VCaP (cell line): ENCODE data around the gene TCEA2.
"Not testable (repeated sequence)": the region's sequence is repeated elsewhere in the genome, so short reads cannot be mapped to it uniquely, and the experiment has no call there.

Experiments used
- H3K27ac ChIP-seq: fragments of 450-650 bp; 2 replicates; pipeline ENCODE4 v1.5.1; 2017
- TF ChIP-seq, protein P1 (sequence below): fragments of 450-650 bp; conservative IDR thresholded peaks from 2 replicates; pipeline ENCODE4 v1.5.1; 2017; ENCODE audit warnings: mild to moderate bottlenecking, moderate library complexity

Gene TCEA2

GRCh38 chr20:64083378-64083803, 20.4 kb downstream of the TCEA2 start:
- peak overlapping the region; percentile 71; the same call in 1 of the 2 replicates for H3K27ac ChIP-seq
- TF ChIP-seq, protein P1, sequence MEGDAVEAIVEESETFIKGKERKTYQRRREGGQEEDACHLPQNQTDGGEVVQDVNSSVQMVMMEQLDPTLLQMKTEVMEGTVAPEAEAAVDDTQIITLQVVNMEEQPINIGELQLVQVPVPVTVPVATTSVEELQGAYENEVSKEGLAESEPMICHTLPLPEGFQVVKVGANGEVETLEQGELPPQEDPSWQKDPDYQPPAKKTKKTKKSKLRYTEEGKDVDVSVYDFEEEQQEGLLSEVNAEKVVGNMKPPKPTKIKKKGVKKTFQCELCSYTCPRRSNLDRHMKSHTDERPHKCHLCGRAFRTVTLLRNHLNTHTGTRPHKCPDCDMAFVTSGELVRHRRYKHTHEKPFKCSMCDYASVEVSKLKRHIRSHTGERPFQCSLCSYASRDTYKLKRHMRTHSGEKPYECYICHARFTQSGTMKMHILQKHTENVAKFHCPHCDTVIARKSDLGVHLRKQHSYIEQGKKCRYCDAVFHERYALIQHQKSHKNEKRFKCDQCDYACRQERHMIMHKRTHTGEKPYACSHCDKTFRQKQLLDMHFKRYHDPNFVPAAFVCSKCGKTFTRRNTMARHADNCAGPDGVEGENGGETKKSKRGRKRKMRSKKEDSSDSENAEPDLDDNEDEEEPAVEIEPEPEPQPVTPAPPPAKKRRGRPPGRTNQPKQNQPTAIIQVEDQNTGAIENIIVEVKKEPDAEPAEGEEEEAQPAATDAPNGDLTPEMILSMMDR: peak; percentile 91

DNA sequence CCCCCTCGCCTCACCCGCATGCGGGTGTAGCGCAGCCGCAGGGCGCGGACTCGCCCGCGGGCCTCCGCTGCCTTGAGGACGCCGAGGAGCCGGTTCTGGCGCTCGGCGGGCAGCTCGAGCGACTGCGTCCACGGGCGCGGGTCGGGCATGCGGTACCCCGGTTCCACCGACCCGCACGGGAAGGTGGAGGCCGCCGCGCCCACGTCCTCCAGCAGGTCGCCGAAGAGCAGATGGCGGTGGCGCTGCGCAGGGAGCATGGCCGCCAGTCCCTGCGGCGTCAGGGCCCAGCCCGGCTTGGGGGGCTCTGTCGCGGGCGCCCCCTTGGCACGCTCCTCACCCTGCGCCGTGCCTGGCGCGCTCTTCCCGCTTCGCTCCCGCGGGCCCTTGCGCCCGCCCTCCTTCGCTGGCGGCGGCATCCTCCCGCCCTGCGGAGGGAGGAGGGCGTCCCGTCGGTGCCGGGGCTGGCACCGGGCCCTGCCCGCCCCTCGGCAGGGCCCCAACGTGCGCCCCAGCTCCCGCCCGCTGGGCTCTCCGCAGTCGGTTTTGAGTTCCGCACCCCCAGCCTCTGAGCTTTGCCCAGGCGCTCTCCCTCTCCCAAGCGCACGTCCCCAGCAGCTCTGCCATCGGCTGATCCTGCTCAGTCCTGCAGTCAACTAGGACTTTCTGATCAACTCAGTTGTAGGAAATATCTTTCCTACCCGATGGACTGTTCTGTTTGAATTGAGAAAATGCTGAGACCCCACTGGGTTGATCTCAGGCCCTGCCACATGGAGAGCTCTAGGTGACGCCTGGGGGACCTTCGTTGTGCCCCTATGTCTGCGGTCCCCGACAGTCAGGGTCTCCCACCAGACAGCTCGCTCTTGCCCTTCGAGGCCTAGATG, 21.0 kb downstream of the TCEA2 start, which contains the start of gene LKAAEAR1:
Gene LKAAEAR1, minus strand, starts transcription at position 595 of the 881 bp plus-strand sequence. Its CDS starts 179 bp downstream, at position 416.
- TF ChIP-seq, protein P1: peak; percentile 58

DNA sequence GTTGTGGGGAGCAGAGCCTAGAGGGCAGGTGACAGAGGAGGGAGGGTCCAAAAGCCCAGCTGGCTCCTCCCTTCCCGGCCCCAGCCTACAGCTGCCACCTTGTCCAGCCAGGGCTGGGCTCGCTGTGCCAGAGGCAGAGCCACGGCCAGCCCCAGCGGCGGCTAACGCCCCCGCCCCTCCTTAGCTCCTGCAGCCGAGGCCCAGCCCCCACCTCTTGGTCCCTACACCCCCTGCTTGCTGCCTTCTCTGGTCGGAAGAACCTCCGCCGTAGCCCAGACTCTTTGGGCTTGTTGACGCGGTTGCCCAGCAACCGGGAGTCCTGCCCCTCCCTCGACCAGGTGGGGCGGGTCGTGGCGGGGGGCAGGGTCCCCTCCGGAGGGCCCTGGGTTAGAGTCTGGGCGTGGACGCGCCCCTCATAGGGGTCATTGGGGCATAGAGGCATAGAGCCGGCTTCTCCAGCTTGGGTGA, 21.7 kb downstream of the TCEA2 start:
- H3K27ac ChIP-seq: peak overlapping the region; percentile 71; the same call in 1 of the 2 replicates
- TF ChIP-seq, protein P1: no peak

More for the DNA sequence above, 21.0 kb downstream of the TCEA2 start, which contains the start of gene LKAAEAR1:
- H3K27ac ChIP-seq: peak within 1 kb of the TSS; percentile 71; the same call in 1 of the 2 replicates

DNA sequence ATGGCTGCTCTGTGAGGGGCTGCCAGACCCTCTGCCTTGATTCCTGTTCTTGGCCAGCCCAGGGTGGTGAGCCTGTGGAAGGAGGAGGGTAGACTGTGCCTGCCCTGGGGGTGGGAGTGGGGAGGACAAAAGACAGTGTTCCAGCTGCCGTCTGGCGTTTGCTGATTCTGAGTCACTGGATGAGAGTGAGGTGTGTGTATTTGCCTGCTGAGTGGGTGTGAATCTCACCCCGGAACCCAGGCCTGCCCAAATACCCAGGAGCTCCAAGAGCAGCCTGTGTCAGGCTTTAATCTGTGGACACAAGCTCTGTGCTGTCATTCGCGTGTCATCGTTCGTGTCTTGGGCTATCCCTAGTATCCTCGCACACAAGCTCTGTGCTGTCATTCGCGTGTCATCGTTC, 23.8 kb downstream of the TCEA2 start:
- no peak overlapping the region for H3K27ac ChIP-seq
- TF ChIP-seq, protein P1: no peak

- H3K27ac ChIP-seq: not testable (repeated sequence)
Measured at GRCh38 chr20:64087226-64087825, 24.3 kb downstream of the TCEA2 start.

GRCh38 chr20:64088586-64088985, 25.6 kb downstream of the TCEA2 start:
- not testable (repeated sequence) for H3K27ac ChIP-seq

DNA sequence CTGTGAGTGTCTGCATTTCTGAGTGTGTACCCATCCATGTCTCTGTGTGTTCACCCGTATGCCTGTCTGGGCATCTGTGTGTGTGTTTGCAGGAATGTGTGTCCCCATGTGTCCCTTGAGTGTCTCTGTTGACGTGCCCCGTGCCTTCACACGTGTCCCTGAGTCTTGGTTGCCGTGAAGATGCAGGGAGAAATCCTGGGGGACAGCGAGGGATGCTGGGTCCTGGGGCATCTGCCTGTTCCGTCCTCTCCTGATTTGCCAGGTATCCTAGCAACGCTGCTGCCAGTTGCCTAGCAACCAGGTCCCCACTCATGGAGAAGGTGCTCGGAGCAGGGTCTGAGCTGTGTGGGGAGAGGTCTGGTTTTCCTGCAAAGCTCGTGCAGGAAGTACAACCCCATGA, 27.2 kb downstream of the TCEA2 start:
- H3K27ac ChIP-seq: no peak overlapping the region
- TF ChIP-seq, protein P1: no peak

DNA sequence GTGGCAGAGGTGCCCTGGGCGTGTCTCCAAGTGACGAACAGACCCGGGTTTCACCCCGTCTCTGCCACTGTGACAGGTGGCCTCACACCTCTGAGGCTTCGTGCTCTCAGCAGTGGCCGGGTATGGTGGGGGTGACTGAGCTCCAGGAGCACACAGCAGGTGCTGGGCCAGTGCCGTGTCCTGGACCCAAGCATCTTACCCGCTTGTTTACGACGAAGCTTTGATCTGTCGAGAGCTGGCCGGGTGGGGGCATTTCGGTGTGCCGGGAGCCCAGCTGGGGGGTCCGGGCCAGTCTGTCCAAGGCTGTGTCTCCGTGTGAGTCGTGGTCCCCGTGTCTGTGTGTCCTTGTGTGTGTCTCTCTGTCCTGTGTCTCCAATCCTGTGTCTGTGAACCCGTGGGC, 28.3 kb downstream of the TCEA2 start:
- TF ChIP-seq, protein P1: no peak
- H3K27ac ChIP-seq: no peak overlapping the region
